Measurements from ENCODE around the gene FSTL5.

DNA sequence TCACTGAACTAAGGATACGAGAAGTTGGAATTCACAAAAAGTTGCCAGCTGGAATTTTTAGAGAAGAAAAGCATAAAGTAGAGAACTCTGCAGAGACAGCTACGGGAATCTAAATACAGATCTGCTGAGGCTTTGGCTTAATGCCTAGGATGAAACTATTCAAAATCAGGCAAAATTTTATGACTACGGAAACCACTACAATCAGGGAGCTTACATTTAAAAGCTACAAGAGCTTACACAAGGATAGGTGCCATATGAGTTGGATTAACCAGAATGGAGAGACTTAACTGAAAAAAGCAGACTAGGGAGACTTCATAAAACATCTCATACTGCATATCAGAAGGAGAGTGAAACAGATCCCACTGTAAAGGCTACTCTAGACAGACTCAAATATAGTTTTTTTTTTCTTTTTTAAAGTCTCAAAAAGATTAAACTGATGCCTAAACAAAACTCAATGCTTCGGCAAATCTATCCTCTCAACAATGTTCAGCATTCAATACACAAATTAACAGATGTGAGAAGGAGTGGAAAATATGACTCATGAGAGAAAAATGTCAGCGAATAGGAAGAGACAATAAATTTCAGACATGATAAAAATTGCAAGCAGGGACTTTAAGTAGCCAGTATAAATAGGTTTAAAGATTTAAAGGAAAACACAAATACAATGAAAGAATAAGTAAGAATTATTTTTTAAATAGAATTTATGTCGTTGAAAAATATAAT, 586.1 kb downstream of the FSTL5 start:
- no peak for TF ChIP-seq ZNF274 (IDR thresholded peaks at IDR 0.05; ENCODE audit: low read depth, low read length)
- no peak for TF ChIP-seq SUZ12 (IDR thresholded peaks at IDR 0.05; ENCODE audit: extremely low read depth, insufficient read depth, insufficient read length)
